Upper lobe of left lung (tissue), 4 donors: ENCODE measurements around the gene DLK1.

ENCODE experiments used
- EP300 ChIP-seq, 4 donors: sonication (generic); formaldehyde crosslinking; IDR thresholded peaks; one replicate each; pipeline ENCODE4 v1.5.1; 2017; ENCODE audit warnings: antibody characterized with exemption in 4 of 4, control low read depth in 2 of 4
- POLR2A ChIP-seq, 4 donors: fragments of 450-650 bp; IDR thresholded peaks; one replicate each; pipeline ENCODE4 v1.5.1; 2016 to 2017; ENCODE audit warnings: antibody characterized with exemption in 4 of 4, mild to moderate bottlenecking in 2 of 4
- POLR2AphosphoS5 ChIP-seq, 2 donors: sonication (generic); formaldehyde crosslinking; IDR thresholded peaks; one replicate each; pipeline ENCODE4 v1.5.1; 2017; ENCODE audit warnings: antibody characterized with exemption in 2 of 2
- TF ChIP-seq, protein P1 (sequence below), 6 experiments: fragments of 450-650 bp in 4 of 6; fragments of 200-600 bp in 2 of 6; sonication (generic) in 2 of 6; IDR thresholded peaks; one replicate each; pipeline ENCODE4 v1.5.1; 2016 to 2019; ENCODE audit warnings: antibody characterized with exemption in 6 of 6

DNA sequence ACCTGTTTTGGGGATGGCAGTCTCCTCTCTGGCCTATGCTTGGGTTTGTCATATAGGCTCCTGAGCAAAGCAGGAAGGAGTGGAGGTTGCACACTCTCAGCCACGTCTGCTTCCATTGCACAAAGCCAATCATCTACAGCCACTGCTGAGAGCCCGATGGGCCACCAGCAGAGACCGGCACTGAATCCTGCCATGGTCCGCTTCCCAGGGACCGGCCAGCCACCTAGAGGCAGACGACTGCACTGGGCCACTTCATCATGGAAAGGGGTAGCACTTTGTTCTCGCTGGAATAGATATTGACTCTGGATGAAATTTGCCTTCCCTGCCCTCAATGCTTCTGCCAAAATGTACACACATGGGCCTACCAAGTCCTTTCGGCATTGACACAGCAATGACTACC is 22.3 kb downstream of the DLK1 start:
- TF ChIP-seq, protein P1, sequence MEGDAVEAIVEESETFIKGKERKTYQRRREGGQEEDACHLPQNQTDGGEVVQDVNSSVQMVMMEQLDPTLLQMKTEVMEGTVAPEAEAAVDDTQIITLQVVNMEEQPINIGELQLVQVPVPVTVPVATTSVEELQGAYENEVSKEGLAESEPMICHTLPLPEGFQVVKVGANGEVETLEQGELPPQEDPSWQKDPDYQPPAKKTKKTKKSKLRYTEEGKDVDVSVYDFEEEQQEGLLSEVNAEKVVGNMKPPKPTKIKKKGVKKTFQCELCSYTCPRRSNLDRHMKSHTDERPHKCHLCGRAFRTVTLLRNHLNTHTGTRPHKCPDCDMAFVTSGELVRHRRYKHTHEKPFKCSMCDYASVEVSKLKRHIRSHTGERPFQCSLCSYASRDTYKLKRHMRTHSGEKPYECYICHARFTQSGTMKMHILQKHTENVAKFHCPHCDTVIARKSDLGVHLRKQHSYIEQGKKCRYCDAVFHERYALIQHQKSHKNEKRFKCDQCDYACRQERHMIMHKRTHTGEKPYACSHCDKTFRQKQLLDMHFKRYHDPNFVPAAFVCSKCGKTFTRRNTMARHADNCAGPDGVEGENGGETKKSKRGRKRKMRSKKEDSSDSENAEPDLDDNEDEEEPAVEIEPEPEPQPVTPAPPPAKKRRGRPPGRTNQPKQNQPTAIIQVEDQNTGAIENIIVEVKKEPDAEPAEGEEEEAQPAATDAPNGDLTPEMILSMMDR (IDR thresholded peaks at IDR 0.05): no peak
- TF ChIP-seq EP300 (IDR thresholded peaks at IDR 0.05) (no peak), POLR2AphosphoS5 (IDR thresholded peaks at IDR 0.05) (no peak), POLR2A (IDR thresholded peaks at IDR 0.05) (no peak)
